ENCODE data around the gene ADGB.

Gene ADGB

GRCh38 chr6:146601352-146601751 lies 2.6 kb downstream of the ADGB start:
- Histone ChIP-seq H3K27ac (no peak overlapping the region), H3K4me1 (peaks cover 0 to 8% (median 3%) of the 10 kb centered on the region in 4 donors), H3K9me3 (no peaks in the 10 kb centered on the region), H3K36me3 (no peaks in the 10 kb centered on the region), H3K27me3 (no peaks in the 10 kb centered on the region), H3K4me3 (no peak overlapping the region)
- no peak for DNase-seq
- no peak for TF ChIP-seq CTCF (IDR thresholded peaks at IDR 0.05)
- intact Hi-C loops (cut with DNase I; ENCODE audit: low total_unique reads) = no loop called here

- H3K36me3 ChIP-seq = no peaks in the 10 kb centered on the region
- intact Hi-C loops (cut with DNase I; ENCODE audit: low total_unique reads) = no loop called here
- DNase-seq = no peak
- no peaks in the 10 kb centered on the region for H3K27me3 ChIP-seq
- H3K4me1 ChIP-seq = peaks cover 0 to 8% (median 3%) of the 10 kb centered on the region in 4 donors
- peaks cover 0 to 6% (median 0%) of the 10 kb centered on the region in 3 donors for H3K9me3 ChIP-seq
- H3K27ac ChIP-seq = no peak overlapping the region
- TF ChIP-seq CTCF (IDR thresholded peaks at IDR 0.05) = no peak
- no peak overlapping the region for H3K4me3 ChIP-seq
Observed at GRCh38 chr6:146602526-146602925, 3.8 kb downstream of the ADGB start.

- H3K4me3 ChIP-seq = no peak overlapping the region
- H3K27ac ChIP-seq = no peak overlapping the region
- no peaks in the 10 kb centered on the region for H3K4me1 ChIP-seq
- no peaks in the 10 kb centered on the region for H3K9me3 ChIP-seq
- no peaks in the 10 kb centered on the region for H3K27me3 ChIP-seq
- no peak for TF ChIP-seq CTCF (IDR thresholded peaks at IDR 0.05)
- no peaks in the 10 kb centered on the region for H3K36me3 ChIP-seq
- intact Hi-C loops (cut with DNase I; ENCODE audit: low total_unique reads) = no loop called here
- DNase-seq = no peak
Observed at GRCh38 chr6:146613947-146614346, 15.2 kb downstream of the ADGB start.

- no peak for DNase-seq
- intact Hi-C loops (cut with DNase I; ENCODE audit: low total_unique reads) = no loop called here
- Histone ChIP-seq H3K4me1 (no peaks in the 10 kb centered on the region), H3K4me3 (no peak overlapping the region), H3K27ac (no peak overlapping the region), H3K27me3 (no peaks in the 10 kb centered on the region), H3K36me3 (no peaks in the 10 kb centered on the region), H3K9me3 (no peaks in the 10 kb centered on the region)
- no peak for TF ChIP-seq CTCF (IDR thresholded peaks at IDR 0.05)
Observed at GRCh38 chr6:146620655-146621054, 21.9 kb downstream of the ADGB start.

DNA sequence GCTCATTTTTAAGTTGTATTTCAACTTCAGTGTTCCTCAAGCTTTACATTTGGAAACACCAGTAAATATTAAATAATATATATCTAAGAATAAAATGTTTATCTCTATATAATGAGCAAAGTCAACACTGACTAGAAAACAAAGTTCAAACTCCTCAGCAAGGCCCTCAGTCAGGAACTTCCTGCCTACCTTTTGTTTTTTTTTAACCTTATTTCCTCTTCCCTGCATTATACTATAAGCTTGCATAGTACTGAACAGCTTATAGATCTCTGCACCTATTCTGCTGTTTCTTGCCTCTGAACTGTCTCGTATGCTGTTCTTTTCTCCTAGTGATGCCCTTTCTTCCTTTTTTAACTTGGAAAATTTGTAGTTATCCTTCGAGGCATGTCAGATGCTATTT lies 29.6 kb downstream of the ADGB start:
- TF ChIP-seq CTCF (IDR thresholded peaks at IDR 0.05) = no peak
- no peaks in the 10 kb centered on the region for H3K9me3 ChIP-seq
- no peaks in the 10 kb centered on the region for H3K27me3 ChIP-seq
- H3K4me3 ChIP-seq = no peak overlapping the region
- H3K36me3 ChIP-seq = no peaks in the 10 kb centered on the region
- no peaks in the 10 kb centered on the region for H3K4me1 ChIP-seq
- no peak for DNase-seq
- intact Hi-C loops (cut with DNase I; ENCODE audit: low total_unique reads) = no loop called here
- no peak overlapping the region for H3K27ac ChIP-seq

GRCh38 chr6:146634022-146634421 lies 35.2 kb downstream of the ADGB start:
- Histone ChIP-seq H3K36me3 (no peaks in the 10 kb centered on the region), H3K4me3 (no peak overlapping the region), H3K27me3 (no peaks in the 10 kb centered on the region), H3K4me1 (no peaks in the 10 kb centered on the region), H3K27ac (no peak overlapping the region), H3K9me3 (no peaks in the 10 kb centered on the region)
- TF ChIP-seq CTCF (IDR thresholded peaks at IDR 0.05) = no peak
- DNase-seq = no peak
- intact Hi-C loops (cut with DNase I; ENCODE audit: low total_unique reads) = no loop called here
